ENCODE measurements around the gene OCIAD2.

- TF ChIP-seq, protein P1, sequence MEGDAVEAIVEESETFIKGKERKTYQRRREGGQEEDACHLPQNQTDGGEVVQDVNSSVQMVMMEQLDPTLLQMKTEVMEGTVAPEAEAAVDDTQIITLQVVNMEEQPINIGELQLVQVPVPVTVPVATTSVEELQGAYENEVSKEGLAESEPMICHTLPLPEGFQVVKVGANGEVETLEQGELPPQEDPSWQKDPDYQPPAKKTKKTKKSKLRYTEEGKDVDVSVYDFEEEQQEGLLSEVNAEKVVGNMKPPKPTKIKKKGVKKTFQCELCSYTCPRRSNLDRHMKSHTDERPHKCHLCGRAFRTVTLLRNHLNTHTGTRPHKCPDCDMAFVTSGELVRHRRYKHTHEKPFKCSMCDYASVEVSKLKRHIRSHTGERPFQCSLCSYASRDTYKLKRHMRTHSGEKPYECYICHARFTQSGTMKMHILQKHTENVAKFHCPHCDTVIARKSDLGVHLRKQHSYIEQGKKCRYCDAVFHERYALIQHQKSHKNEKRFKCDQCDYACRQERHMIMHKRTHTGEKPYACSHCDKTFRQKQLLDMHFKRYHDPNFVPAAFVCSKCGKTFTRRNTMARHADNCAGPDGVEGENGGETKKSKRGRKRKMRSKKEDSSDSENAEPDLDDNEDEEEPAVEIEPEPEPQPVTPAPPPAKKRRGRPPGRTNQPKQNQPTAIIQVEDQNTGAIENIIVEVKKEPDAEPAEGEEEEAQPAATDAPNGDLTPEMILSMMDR (conservative IDR thresholded peaks at IDR 0.05) = no peak
- TF ChIP-seq EZH2 (IDR thresholded peaks at IDR 0.05; ENCODE audit: low read depth) = no peak
Observed at GRCh38 chr4:48910511-48910910, 3.9 kb upstream of the OCIAD2 start.

Data from PC-9 (cell line).